HG03354 (cell line): ENCODE measurements around the gene ADNP2.

Source experiments
- ATAC-seq: cut with Tn5 transposase; IDR thresholded peaks from one replicate; pipeline ENCODE4 v1.9.1; 2021; ENCODE audit warnings: mild to moderate bottlenecking; ENCODE audit not compliant: unreplicated experiment, poor library complexity, severe bottlenecking

Gene ADNP2

DNA sequence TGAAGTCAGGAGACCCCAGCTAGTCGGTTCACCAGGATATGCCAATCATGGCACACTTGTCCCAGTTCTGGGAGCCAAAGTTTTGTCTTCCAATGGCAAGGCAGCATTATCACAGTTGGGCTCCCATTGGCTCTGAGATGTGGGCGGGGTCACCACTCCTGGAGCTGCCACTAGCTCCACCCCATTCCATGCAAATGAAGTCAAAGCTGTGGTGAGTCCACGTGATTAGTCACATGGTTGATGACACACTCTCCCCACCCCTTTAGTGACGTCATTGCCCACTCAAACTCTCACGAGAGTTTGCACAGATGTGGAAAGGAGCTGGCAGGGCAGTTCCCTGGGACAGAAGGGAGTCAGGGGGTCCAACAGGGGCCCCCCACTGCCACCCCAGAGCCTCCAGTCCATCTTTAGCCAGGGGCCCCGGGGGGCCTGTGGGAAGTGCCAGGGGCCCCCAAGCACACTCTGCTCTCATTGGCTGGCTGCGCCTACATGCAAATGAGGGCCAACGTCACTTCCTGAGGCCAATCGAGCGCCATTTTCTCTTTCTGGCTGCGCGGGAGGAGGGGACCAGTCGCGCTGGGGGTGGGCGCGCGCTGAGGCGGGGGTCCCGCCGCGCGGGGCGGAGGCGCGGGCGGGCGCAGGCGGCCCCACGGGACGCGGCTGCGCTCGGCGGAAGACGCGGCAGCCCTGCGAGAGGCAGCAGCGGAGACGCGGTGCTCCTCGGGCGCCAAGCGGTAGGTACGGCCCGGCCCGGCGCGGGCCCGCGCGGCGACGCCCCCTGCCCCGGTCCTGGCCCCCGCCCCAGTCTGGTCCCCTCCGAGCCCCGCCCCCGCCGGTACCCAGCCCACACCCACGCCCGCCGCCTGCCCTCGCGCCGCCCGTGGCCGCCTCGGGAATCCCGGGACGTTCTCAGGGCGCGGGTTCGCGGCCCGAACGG is at the start of gene ADNP2:
Gene ADNP2, plus strand, starts transcription at position 524 of the 937 bp plus-strand sequence. CDS start 8,281 bp downstream, outside the sequence.
- ATAC-seq = peak; percentile 83

GRCh38 chr18:80059945-80060344 is 49.1 kb upstream of the ADNP2 start:
- no peak for ATAC-seq

DNA sequence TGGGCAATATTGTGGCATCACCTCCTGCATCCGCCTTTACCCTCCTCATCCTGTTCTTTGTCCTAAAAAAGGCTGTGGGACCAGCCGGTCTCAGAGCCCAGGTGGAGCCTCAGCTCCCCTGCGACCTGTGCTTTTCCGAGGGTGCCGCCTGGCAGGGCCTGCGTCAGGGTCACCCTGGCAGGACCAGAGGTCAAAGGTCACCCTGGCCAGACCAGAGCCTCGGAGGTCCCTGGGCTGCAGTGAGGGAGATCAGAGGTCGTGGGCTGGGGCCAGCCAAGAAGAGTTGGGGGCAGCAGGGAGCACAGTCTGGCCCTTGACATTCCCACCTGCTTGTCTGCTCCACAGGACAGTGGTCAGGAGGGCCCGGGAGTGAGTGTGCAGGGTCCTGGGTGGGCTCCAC is 43.4 kb upstream of the ADNP2 start:
- ATAC-seq = no peak

DNA sequence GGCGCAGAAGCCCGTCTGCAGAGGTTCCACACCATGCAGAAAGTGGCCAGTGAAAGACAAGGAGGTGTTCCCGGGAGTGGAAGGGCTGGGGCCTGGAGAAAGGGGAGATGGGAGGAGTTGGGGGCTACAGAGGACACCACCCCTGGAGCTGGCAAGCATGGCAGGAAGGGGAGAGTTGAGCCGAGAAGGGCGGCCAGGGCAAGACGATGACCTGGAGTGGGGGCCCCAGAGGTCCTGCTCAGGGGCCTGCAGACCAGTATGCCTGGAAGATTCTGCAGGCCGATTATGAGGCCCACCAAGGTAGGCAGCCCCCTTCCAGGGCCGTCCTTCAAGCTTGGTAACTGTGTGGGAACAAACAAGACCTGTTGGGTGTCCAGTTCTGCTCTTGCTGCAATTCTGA is 41.7 kb upstream of the ADNP2 start:
- ATAC-seq = no peak

DNA sequence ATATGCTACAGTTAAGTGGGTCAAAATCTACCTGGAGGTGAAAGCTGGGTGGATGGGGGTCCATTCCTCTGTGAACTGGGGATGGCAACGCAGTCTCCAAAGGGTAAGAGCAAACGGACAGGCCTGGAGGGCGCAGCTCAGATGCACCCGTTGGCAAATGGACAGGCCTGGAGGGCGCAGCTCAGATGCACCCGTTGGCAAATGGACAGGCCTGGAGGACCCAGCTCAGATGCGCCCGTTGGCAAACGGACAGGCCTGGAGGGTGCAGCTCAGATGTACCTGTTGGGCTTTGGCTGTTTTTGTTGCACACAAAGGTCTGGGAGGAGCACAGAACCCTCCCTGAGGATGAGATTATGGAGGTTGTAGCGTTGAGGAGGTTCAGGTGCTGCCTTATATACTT is 41.2 kb upstream of the ADNP2 start:
- ATAC-seq = no peak

GRCh38 chr18:80068571-80069272 is 40.3 kb upstream of the ADNP2 start:
- no peak for ATAC-seq

GRCh38 chr18:80070825-80071224 is 38.2 kb upstream of the ADNP2 start:
- no peak for ATAC-seq

GRCh38 chr18:80074183-80074582 is 34.9 kb upstream of the ADNP2 start:
- ATAC-seq = no peak

- no peak for ATAC-seq
These were observed 34.4 kb upstream of the ADNP2 start for GRCh38 chr18:80074697-80075096.

- ATAC-seq = no peak
These were observed 33.1 kb upstream of the ADNP2 start for GRCh38 chr18:80075940-80076339.

- no peak for ATAC-seq
These were observed 32.7 kb upstream of the ADNP2 start for GRCh38 chr18:80076379-80076778.

DNA sequence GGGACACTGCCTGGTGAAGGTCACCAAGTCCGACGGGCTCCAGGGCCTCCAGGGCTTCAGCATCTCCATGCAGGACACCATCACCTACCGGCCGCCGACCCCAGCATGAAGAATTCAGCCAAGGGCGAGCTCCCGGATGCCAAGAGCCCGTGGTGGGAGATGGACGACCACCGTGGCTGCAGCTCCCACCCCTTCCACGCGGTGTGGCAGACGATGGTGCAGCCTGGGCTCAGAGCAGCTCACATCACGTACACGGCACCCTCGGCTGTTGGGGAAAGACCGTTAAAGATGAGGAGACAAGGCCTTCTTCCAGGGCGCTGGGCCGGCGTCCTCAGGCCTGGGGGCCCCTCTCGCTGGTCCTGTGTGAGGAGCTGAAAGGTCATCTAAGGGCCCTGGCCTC is 31.2 kb upstream of the ADNP2 start:
- ATAC-seq = no peak

DNA sequence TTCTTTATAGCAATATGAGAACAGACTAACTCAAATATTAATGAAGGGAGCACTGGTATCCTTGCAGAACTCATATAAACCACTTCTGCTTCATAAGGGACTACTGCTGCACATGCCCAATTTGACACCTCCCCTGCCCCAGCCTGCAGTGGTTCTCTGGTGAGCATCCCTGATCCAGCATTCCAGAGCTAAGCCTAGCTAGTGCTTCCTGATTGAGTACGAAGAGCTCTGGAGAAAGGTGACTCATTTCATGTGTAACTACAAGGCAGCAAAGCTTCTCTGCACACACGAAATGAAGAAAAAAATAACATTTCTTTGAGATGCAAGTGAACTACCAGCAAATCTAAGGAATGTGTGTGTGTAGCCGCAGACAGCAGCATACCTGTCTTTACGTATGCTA is 22.8 kb upstream of the ADNP2 start:
- no peak for ATAC-seq

DNA sequence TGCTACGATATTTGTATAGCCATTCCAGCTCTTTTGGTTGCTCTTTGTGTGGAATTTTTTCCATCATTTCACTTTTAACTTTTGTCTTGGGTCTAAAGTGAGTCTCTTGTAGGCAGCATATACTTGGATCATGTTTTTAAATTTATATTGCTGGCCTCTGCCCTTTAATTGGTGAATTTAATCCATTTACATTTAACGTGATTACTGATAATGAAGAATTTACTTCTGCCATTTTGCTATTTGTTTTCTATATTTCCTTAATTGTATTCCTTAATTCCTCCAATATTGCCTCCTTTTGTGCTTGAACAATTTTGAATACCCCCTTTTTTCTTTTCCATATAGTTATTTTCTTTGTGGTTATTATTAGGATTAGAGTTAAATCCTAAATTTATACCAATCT is 21.0 kb upstream of the ADNP2 start:
- ATAC-seq = no peak

GRCh38 chr18:80088823-80089222 is 20.2 kb upstream of the ADNP2 start:
- ATAC-seq = no peak

DNA sequence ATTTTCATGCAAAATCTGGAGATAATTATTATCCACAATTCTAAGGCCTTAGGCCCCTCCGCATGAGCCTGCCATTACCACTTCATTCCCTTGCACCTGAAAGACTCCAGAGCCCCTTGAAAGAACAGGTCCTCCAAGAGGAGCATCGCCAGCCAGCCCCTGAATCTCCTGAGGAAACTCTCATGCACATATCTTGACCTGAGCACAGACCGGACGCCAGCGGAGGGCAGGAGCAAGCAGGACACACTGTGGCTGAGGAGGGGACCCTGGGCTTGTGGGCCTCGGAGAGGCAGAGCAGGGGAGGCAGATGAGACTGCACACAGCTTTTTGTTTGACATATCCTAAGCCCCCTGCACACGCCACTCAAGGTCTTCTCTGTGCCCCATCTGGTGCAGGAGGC is 13.6 kb upstream of the ADNP2 start:
- ATAC-seq = no peak

GRCh38 chr18:80096032-80096565 is 13.0 kb upstream of the ADNP2 start:
- ATAC-seq = no peak

DNA sequence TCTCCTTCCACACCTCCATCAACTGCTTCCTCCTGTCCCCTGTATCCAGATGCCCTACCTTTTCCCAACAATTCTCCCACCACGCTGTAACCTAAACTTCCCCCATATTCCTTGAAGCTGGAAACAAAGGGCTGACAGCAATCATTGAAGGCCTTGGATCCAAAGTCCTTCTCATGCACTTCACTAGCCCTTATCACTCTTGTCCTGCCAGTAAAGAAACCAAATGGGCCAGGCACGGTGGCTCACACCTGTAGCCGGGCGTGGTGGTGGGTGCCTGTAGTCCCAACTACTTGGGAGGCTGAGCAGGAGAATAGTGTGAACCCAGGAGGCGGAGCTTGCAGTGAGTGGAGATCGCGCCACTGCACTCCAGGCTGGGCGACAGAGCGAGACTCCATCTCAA is 11.9 kb upstream of the ADNP2 start:
- no peak for ATAC-seq

DNA sequence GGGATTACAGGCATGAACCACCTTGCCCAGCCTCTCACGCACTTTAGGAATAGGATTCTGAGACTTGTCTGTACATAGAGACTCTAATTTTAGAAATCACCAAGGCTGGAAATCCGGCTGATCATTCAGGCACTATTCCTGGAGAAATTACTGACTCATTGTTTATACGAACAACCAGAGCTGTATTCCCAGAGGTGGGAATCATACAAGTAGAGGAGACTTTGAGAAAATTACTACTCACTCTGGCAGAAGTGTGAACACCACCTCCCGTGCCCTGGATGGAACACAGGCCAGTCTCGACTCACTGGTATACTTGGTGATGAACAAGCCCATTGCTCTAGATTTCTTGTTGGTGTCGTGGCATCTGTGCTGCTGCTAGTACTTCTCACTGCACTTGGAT is 5.8 kb upstream of the ADNP2 start:
- ATAC-seq = no peak

DNA sequence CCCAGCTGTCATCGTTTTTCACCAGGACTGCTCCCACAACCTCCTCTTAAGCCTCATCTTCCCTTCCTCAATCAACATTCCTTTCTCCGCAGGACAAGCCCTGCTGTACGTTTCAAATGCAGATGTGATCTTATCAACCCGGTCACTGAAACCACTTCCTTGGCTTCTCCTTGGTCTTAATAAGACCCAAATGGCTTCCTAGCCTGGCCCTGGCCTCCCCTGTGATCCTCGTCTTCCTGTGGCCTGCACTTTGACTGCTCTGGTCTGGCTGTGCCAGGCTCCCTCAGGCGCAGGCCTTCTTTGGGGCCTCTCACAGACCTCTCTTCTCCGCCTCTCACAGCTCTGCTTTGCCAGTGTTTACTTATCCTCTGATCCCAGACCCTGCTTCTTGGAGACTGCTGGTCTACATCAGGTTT is 4.7 kb upstream of the ADNP2 start:
- ATAC-seq = no peak
